H9 (cell line): Measurements from ENCODE around the gene LARP7. TPM values are rescaled to one million over a fixed set of nuclear protein-coding genes. Genes with fewer than 3 reads are reported as not detected.
"Not testable (repeated sequence)": the region's sequence is repeated elsewhere in the genome, so short reads cannot be mapped to it uniquely, and the experiment has no call there.

Experiments used
- DNase-seq: peaks from one replicate; pipeline ENCODE4 v3.0.0-alpha.2; 2017
- H2AFZ ChIP-seq: one replicate; pipeline ENCODE4 v1.6.1; 2013; ENCODE audit warnings: mild to moderate bottlenecking, low read length, control low read depth, moderate library complexity
- H2AK5ac ChIP-seq: 2 replicates; pipeline ENCODE4 v1.6.1; 2013; ENCODE audit warnings: low read length, control low read depth, mixed read lengths; ENCODE audit not compliant: insufficient read length
- H2BK120ac ChIP-seq: one replicate; pipeline ENCODE4 v1.6.1; 2013; ENCODE audit warnings: low read depth, mild to moderate bottlenecking, low read length, control low read depth, inconsistent platforms; ENCODE audit not compliant: poor library complexity, severe bottlenecking
- H2BK12ac ChIP-seq: 2 replicates; pipeline ENCODE4 v1.6.1; 2013; ENCODE audit warnings: low read length, control low read depth, mixed read lengths, low read depth; ENCODE audit not compliant: insufficient read length
- H2BK15ac ChIP-seq: 2 replicates; pipeline ENCODE4 v1.6.1; 2013; ENCODE audit warnings: low read depth, low read length, control low read depth
- H2BK20ac ChIP-seq: one replicate; pipeline ENCODE4 v1.6.1; 2013; ENCODE audit warnings: low read depth, mild to moderate bottlenecking, low read length, control low read depth, inconsistent platforms; ENCODE audit not compliant: poor library complexity, severe bottlenecking
- H2BK5ac ChIP-seq: 2 replicates; pipeline ENCODE4 v1.6.1; 2013; ENCODE audit warnings: low read length, control low read depth, mixed read lengths; ENCODE audit not compliant: insufficient read length
- H3K14ac ChIP-seq: 2 replicates; pipeline ENCODE4 v1.6.1; 2013; ENCODE audit warnings: low read length, control low read depth; ENCODE audit not compliant: insufficient read depth
- H3K18ac ChIP-seq: 2 replicates; pipeline ENCODE4 v1.6.1; 2013; ENCODE audit warnings: low read depth, mild to moderate bottlenecking, mixed read lengths, low read length, control low read depth; ENCODE audit not compliant: insufficient read length
- H3K23ac ChIP-seq: 2 replicates; pipeline ENCODE4 v1.6.1; 2013; ENCODE audit warnings: low read length, control low read depth, mixed read lengths, low read depth; ENCODE audit not compliant: insufficient read length
- H3K23me2 ChIP-seq: 2 replicates; pipeline ENCODE4 v1.6.1; 2013; ENCODE audit warnings: low read depth, mild to moderate bottlenecking, mixed read lengths, low read length, control low read depth; ENCODE audit not compliant: insufficient read length, poor library complexity, severe bottlenecking
- H3K27ac ChIP-seq: 2 replicates; pipeline ENCODE4 v1.5.1; 2013; ENCODE audit warnings: low read length, control low read depth, mixed read lengths, low read depth; ENCODE audit not compliant: insufficient read length
- H3K27me3 ChIP-seq: 2 replicates; pipeline ENCODE4 v1.6.1; 2013; ENCODE audit warnings: low read length, control low read depth, inconsistent platforms; ENCODE audit not compliant: insufficient read depth
- H3K4ac ChIP-seq: 2 replicates; pipeline ENCODE4 v1.6.1; 2013; ENCODE audit warnings: low read depth, mild to moderate bottlenecking, control low read depth, inconsistent platforms, low read length, moderate library complexity
- H3K4me1 ChIP-seq: 2 replicates; pipeline ENCODE4 v1.6.1; 2013; ENCODE audit warnings: low read length, control low read depth, inconsistent platforms; ENCODE audit not compliant: insufficient read depth
- H3K4me2 ChIP-seq: 2 replicates; pipeline ENCODE4 v1.6.1; 2013; ENCODE audit warnings: low read length, control low read depth, mixed read lengths; ENCODE audit not compliant: insufficient read length, insufficient read depth
- H3K56ac ChIP-seq: 2 replicates; pipeline ENCODE4 v1.6.1; 2013; ENCODE audit warnings: low read depth, mild to moderate bottlenecking, mixed read lengths, low read length, control low read depth; ENCODE audit not compliant: insufficient read length
- H3K79me1 ChIP-seq: 2 replicates; pipeline ENCODE4 v1.6.1; 2013; ENCODE audit warnings: low read depth, mild to moderate bottlenecking, moderate library complexity, low read length, control low read depth, inconsistent platforms; ENCODE audit not compliant: insufficient read depth, poor library complexity, severe bottlenecking
- H3K79me2 ChIP-seq: 2 replicates; pipeline ENCODE4 v1.6.1; 2013; ENCODE audit warnings: low read length, control low read depth, inconsistent platforms; ENCODE audit not compliant: insufficient read depth
- H3K9ac ChIP-seq: 2 replicates; pipeline ENCODE4 v1.6.1; 2013; ENCODE audit warnings: low read length, control low read depth, mixed read lengths; ENCODE audit not compliant: insufficient read length; ENCODE audit errors: extremely low read depth
- H3K9me3 ChIP-seq: one replicate; pipeline ENCODE4 v1.6.1; 2013; ENCODE audit warnings: low read depth, low read length, inconsistent platforms; ENCODE audit not compliant: control insufficient read depth
- H3T11ph ChIP-seq: one replicate; pipeline ENCODE4 v1.6.1; 2013; ENCODE audit warnings: mild to moderate bottlenecking, low read length, control low read depth, inconsistent platforms
- H4K20me1 ChIP-seq: one replicate; pipeline ENCODE4 v1.6.1; 2013; ENCODE audit not compliant: control insufficient read depth, insufficient read length, insufficient read depth
- H4K5ac ChIP-seq: 2 replicates; pipeline ENCODE4 v1.6.1; 2013; ENCODE audit warnings: low read depth, mild to moderate bottlenecking, mixed read lengths, low read length, control low read depth; ENCODE audit not compliant: insufficient read length
- H4K8ac ChIP-seq: replicated peaks from 2 replicates; pipeline ENCODE4 v1.6.1; 2013; ENCODE audit warnings: low read length, control low read depth, mixed read lengths, low read depth; ENCODE audit not compliant: insufficient read length
- H4K91ac ChIP-seq: 2 replicates; pipeline ENCODE4 v1.6.1; 2013; ENCODE audit warnings: low read depth, mild to moderate bottlenecking, moderate library complexity, mixed read lengths, low read length, control low read depth; ENCODE audit not compliant: insufficient read length
- H3K27ac Mint-ChIP-seq, 3 experiments: 2 replicates in 2 of 3; 3 replicates in 1 of 3; pipeline ENCODE4 v1.8.0; 2020 to 2021; ENCODE audit warnings: mixed read lengths in 3 of 3, mild to moderate bottlenecking in 1 of 3, moderate library complexity in 1 of 3
- H3K27me3 Mint-ChIP-seq: 2 replicates; pipeline ENCODE4 v1.8.0; 2021; ENCODE audit warnings: low read depth, mild to moderate bottlenecking, moderate library complexity, mixed read lengths
- H3K36me3 Mint-ChIP-seq, 3 experiments: 2 replicates in 2 of 3; 3 replicates in 1 of 3; pipeline ENCODE4 v1.8.0; 2020 to 2021; ENCODE audit warnings: low read depth in 3 of 3, mixed read lengths in 3 of 3; ENCODE audit not compliant: insufficient read depth in 1 of 3
- H3K4me1 Mint-ChIP-seq, 2 experiments: 2 replicates each; pipeline ENCODE4 v1.8.0; 2020; ENCODE audit warnings: mixed read lengths in 2 of 2
- H3K4me3 Mint-ChIP-seq, 2 experiments: 2 replicates in 1 of 2; 3 replicates in 1 of 2; pipeline ENCODE4 v1.8.0; 2020 to 2021; ENCODE audit warnings: mild to moderate bottlenecking in 2 of 2, mixed read lengths in 2 of 2, moderate library complexity in 1 of 2
- H3K9me3 Mint-ChIP-seq, 2 experiments: 2 replicates in 1 of 2; 3 replicates in 1 of 2; pipeline ENCODE4 v1.8.0; 2020; ENCODE audit warnings: mild to moderate bottlenecking in 2 of 2, mixed read lengths in 2 of 2, moderate library complexity in 1 of 2
- CTCF ChIP-seq: fragments of 200-600 bp; sonication (generic); conservative IDR thresholded peaks from 3 replicates; pipeline ENCODE4 v1.8.0; 2021; ENCODE audit warnings: antibody characterized with exemption, mild to moderate bottlenecking
- WGBS: extraction: QIAGEN DNeasy Blood & Tissue Kit; methylation state at CpG from one replicate; pipeline ENCODE4 v1.1.7; 2013; ENCODE audit warnings: missing lambda C conversion rate, low lambda C conversion rate, mixed read lengths; ENCODE audit not compliant: insufficient read length; ENCODE audit errors: extremely low coverage; 5-methylcytosine and 5-hydroxymethylcytosine counted together
- total RNA-seq: library from RNA; stranded (reverse); gene quantifications from 2 replicates; pipeline ENCODE4 v1.2.1, GENCODE V29; 2021

The LARP7 gene
- total RNA-seq, 1 experiment from 2014 or later, result 37.0 TPM

DNA sequence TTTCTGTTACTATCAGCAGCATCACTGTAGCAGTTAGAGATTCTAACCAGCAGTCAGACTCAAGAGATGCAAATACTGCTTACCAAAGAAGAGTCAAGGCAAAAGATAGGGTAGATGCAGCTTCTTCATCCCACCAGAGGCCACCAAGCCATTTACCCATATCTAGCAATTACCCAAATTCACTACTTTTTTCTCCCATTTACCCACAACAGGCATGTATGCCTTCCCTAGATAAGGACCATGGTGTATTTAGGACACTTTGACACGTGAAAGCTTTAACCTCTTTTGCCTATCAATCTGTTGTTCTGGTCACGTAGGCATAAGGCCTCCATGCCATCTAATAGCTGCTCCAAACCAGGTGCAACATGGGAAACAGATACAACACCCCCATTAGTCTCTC lies 5.6 kb downstream of the LARP7 start:
- Histone ChIP-seq H3K27me3 (no peaks in the 10 kb centered on the region), H3K23me2 (no peaks in the 10 kb centered on the region), H2BK20ac (no peak overlapping the region), H4K91ac (no peak overlapping the region), H3T11ph (no peak overlapping the region), H3K4me2 (no peak overlapping the region), H2BK12ac (no peak overlapping the region), H3K4ac (no peak overlapping the region), H3K9me3 (no peaks in the 10 kb centered on the region), H3K9ac (no peak overlapping the region), H4K20me1 (no peaks in the 10 kb centered on the region), H2BK5ac (no peak overlapping the region), H3K23ac (no peak overlapping the region), H3K79me1 (peaks cover 11% of the 10 kb centered on the region), H2AFZ (no peak overlapping the region), H3K18ac (no peak overlapping the region), H3K56ac (no peak overlapping the region), H2BK15ac (no peak overlapping the region), H4K5ac (no peak overlapping the region), H4K8ac (no peak overlapping the region), H3K14ac (no peak overlapping the region), H2AK5ac (no peak overlapping the region), H2BK120ac (no peak overlapping the region), H3K4me1 (no peaks in the 10 kb centered on the region), H3K27ac (no peak overlapping the region), H3K79me2 (peaks cover 5% of the 10 kb centered on the region; the same call in 1 of the 2 replicates)
- H3K4me3 Mint-ChIP-seq, result no peak overlapping the region; a peak in 1 of 5 replicates
- H3K36me3 Mint-ChIP-seq, result peaks cover 28 to 47% (median 40%) of the 10 kb centered on the region in 3 experiments
- H3K4me1 Mint-ChIP-seq, result peaks cover 22 to 26% of the 10 kb centered on the region in 2 experiments
- H3K27me3 Mint-ChIP-seq, result peaks cover 9% of the 10 kb centered on the region
- peaks cover 9 to 16% of the 10 kb centered on the region in 2 experiments; a peak in 4 of 5 replicates for H3K9me3 Mint-ChIP-seq
- H3K27ac Mint-ChIP-seq, result peak overlapping the region in 1 of 3 experiments; percentile 96; a peak in 3 of 7 replicates
- WGBS, result no CpG with 5 or more reads among the region's 2 CpGs
- no peak for DNase-seq
- no peak for TF ChIP-seq CTCF

DNA sequence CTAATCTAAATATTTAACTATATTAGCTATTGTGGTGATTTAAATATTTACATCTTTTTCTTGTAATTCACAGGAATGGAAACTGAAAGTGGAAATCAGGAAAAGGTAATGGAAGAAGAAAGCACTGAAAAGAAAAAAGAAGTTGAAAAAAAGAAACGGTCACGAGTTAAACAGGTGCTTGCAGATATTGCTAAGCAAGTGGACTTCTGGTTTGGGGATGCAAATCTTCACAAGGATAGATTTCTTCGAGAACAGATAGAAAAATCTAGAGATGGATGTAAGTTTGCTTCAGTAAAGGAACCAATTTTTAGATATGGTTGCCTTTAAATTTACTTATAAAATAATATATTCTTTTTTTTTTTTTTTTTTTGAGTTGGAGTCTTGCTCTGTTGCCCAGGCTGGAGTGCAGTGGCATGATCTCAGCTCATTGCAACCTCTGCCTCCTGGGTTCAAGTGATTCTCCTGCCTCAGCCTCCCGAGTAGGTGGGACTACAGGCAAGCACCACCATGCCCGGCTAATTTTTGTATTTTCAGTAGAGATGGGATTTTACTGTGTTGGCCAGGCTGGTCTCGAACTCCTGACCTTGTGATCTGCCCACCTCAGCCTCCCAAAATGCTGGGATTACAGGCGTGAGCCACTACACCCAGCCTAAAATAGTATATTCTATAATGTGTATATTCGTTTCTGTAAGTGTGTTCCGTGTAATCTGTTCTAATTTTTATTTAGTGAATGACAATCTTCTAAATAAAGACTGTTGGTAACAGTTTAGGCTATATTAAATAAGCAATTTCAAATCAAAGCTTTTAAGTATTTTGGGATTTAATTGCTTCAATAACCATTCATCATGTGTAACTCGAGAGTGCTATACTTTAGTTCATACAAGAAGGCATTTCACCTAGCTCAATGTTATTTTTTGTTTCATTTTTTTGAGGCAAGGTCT lies 7.9 kb downstream of the LARP7 start:
- Mint-ChIP-seq H3K9me3 (peaks cover 9 to 19% of the 10 kb centered on the region in 2 experiments; a peak in 4 of 5 replicates), H3K36me3 (peaks cover 32 to 48% (median 47%) of the 10 kb centered on the region in 3 experiments), H3K4me3 (peak overlapping the region; percentile 93 to 97), H3K27ac (peak overlapping the region; percentile 98 to 100 (median 99)), H3K4me1 (peaks cover 23 to 30% of the 10 kb centered on the region in 2 experiments)
- not testable (repeated sequence) for DNase-seq, H3K23me2 ChIP-seq, H3K56ac ChIP-seq, H4K5ac ChIP-seq, H2BK20ac ChIP-seq, H3K4ac ChIP-seq, H2BK5ac ChIP-seq, H4K91ac ChIP-seq, H2BK15ac ChIP-seq, H2AK5ac ChIP-seq, H3K18ac ChIP-seq, H2AFZ ChIP-seq, H3K4me2 ChIP-seq, H3K4me1 ChIP-seq, H3K27me3 Mint-ChIP-seq, H3K27me3 ChIP-seq, H3K79me1 ChIP-seq, H3K14ac ChIP-seq, H3K9ac ChIP-seq, H2BK12ac ChIP-seq, H3K9me3 ChIP-seq, H4K20me1 ChIP-seq, H3T11ph ChIP-seq, H3K23ac ChIP-seq, H3K79me2 ChIP-seq, H4K8ac ChIP-seq, H2BK120ac ChIP-seq
- WGBS, result no CpG with 5 or more reads among the region's 10 CpGs
- peak overlapping the region; percentile 100 for H3K27ac ChIP-seq
